CD4-positive, alpha-beta T cell treated with Interleukin-2 at 100 ng/mL for 4 hours (primary cell): ENCODE data around the gene DCP1A.
A peak's percentile ranks its signal among the peaks of the same experiment; 100 is the strongest.
"Not testable (repeated sequence)": the region's sequence is repeated elsewhere in the genome, so short reads cannot be mapped to it uniquely, and the experiment has no call there.

Experiments
- DNase-seq: peaks from one replicate; pipeline ENCODE4 v3.0.0-alpha.2; 2020; ENCODE audit warnings: low spot score

DCP1A gene

DNA sequence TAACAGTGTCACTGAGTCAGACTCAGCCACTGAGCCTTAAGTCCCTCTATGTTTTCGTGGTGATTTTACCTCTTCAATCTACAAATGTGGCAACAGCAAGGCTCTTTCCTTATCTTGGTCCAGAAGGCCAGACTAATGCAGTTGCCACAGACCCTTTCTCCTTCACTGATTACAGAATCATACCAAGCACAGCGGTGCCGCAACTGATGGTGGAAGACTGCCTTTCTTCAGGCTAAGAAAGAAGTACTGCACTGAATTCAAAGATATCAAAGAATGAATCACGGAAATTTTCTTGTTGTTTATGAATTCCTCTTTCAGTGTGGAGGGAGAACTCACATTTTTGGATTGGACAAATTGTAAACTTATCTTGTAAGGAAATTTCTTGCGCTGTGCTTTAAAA lies 18.6 kb downstream of the DCP1A start:
- DNase-seq, result no peak

DNA sequence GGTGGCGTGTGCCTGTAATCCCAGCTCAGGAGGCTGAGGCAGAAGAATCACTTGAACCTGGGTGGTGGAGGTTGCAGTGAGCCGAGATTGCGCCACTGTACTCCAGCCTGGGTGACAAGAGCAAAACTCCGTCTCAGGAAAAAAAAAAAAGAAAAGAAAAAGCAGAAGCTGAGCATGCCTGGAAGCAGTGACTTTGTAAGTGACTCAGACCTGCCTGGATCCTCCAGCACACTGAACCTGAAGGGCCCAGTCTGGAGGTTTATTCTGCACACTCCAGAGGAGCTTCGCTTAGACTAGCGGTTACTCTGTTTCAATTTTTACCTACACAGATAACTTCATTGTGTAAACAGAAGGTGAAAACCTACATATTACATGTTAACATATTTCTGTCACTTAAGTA lies 19.4 kb downstream of the DCP1A start:
- DNase-seq, result not testable (repeated sequence)

DNA sequence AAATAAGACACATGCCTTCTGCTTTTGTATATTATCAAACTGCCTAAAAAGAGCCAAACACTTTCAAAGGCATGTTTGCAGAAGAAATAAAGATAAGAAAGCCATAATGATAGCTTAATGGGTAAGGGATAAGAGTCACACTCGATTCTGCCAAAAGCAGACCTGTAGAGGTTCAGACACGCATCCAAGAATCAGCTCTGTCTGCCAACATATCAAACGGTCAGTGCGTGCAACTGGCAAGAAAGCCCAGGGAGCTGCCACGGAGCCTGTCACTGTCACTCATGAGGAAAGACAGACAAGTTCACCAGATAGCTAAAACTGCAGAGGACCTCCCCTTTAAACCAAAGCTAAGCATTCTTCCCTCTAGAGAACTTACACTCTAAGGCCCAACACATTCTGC lies 23.2 kb downstream of the DCP1A start:
- DNase-seq, result no peak

DNA sequence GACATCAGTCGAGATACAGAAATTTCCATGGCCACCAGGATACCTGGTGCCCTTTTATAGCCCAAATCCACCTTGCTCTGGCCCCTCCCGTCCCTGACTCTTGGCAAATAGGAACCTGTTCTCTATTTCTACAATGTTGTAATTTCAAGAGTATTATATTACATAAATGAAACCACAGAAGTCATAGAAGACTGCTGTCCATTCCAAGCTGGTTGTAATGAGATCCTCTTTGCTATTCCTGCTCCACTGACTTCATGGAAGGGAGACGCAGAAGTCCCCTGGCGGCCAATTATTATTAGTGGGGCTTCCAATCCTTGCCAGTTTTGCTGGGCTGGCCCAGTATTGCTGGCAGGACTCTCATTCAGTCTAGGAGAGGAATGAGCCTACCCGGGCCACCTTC lies 26.6 kb downstream of the DCP1A start:
- no peak for DNase-seq

DNA sequence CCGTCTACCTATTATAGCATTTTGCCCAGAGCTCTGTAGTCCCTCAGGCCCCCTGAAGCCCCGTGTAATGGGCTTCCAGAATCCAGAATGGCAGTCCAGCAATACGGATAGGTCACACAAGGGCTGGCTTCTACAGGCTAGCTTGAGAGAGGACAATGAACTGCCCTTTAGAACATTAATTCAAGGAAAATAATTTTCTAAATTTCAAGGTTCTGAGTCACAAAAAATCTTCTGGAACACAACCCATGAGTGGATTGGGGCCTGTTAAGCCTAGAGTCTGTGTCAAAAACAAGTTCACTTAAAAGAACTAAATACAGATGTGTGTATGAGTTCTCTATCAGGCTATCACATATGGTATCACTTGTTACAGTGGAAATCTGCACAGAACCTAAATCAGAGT lies 28.8 kb downstream of the DCP1A start:
- no peak for DNase-seq

DNA sequence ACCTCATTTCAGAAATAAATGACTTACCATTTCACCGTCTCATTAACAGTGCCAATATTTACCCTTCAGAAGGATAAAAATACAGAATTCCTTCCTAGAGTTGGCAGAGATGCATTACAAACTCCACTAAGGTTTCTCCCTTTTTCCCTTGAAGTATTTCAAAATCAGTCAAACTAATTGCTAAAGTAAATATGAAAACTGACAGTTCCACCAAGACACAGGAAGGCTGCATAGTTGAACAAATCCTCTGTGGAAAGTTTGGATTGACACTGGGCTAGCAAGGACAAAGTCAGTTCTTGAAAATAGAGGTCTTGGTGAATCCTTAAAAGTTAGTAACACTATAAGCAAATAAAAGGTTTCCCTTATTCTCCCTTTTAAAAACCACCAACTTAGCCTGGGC lies 34.5 kb downstream of the DCP1A start:
- DNase-seq, result no peak

DNA sequence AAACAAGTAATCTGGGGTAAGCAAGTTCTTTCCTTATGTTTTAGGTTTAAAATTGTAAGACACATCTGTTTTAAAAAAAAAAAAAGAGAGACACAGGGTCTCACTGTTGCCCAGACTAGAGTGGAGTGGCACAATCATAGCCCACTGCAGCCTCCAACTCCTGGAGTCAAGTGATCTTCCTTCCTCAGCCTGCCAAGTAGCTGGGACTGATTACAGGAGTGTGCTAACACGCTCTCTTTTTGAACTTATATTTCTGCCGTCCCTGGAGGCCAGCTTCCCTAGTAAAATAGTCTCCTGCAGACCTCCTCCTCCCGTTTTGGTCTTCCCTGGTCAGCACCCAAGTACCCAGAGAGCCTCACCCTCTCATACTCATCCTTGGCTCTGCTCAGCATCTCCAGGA lies 35.5 kb downstream of the DCP1A start:
- DNase-seq, result no peak

DNA sequence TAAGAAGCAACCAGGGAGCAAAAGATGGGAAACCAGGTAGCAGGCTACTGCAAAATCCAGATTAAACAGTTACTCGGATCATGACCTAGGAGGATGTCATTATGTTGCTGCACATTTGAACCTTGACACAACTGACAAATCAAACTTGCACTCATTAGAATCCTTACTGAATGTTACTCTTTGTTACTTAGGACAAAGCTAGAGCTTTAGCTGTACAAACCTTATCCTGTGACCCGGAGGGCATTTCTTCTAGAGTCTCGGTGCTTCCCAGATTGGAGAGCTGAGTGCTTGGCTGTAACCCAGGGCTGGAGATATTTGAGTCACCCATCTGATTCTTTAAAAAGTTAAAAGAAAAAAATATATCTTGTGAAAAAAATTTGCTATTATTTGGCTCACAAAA lies 43.4 kb downstream of the DCP1A start:
- no peak for DNase-seq

DNA sequence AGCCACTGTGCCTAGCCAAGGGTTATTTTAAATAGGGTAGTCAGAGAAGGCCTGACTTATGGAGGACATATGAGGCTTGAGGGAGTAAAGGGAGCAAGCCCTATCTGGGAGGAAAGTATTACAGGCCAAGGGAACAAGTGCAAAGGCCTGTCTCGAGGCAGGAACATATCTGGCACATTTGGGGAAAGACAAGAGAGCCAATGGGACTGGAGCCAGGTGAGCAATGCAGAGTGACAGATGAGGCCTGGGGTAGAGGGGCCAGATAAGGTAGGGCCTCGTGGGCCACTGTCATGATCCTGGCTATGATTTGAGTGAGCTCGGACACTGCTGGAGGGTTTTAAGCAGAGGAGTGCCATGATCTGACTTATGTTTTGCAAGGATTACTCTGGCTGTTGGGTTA lies 43.8 kb downstream of the DCP1A start:
- DNase-seq, result no peak

DNA sequence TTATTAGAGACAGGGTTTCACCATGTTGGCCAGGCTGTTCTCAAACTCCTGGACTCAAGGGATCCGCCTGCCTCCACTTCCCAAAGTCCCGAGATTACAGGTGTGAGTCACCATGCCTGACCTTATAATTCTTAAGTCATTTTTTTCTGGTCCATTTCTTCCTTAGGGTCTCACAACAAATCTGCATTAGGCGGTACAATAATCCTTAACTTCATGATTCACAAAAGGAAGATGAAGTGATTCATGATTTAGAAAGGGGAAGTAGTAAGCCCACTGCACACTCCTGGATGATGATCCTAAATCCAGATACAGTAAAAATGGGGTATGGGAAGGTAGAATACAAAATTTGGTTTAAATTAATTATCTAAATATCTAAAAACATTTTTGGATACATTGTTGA lies 46.5 kb downstream of the DCP1A start:
- no peak for DNase-seq

DNA sequence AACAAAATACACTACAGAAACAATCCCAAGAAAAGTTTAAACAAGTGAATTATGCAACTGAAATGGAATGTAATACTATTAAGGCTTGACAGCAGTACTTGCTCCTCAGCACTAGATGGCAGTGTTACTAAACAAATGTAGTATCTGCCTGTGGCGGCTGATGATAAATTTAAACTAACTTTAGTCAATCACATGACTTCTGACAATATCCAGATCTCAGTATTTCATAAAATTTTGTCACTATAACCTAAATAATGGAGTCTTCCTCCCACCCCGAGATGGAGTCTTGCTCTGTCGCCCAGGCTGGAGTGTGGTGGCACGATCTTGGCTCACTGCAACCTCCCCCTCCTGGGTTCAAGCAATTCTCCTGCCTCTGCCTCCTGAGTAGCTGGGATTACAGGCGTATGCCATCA lies 47.7 kb downstream of the DCP1A start:
- DNase-seq, result peak; percentile 59

DNA sequence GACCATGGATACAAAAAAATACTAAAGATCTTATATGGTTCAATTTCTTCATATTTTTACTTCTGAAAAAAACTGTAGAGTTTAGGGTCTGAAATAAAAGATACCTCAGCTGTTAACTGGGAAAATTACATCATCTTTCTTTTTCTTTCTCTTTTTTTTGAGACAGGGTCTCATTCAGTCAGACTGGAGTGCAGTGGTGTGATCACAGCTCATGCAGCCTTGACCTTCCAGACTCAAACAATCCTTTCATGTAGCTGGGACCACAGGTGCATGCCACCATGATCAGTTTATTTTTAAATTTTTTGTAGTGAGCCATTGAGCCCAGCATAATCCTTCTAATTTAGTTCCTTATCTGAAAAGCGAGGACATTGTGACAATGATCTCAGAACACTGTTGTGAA lies 51.9 kb downstream of the DCP1A start:
- no peak for DNase-seq

DNA sequence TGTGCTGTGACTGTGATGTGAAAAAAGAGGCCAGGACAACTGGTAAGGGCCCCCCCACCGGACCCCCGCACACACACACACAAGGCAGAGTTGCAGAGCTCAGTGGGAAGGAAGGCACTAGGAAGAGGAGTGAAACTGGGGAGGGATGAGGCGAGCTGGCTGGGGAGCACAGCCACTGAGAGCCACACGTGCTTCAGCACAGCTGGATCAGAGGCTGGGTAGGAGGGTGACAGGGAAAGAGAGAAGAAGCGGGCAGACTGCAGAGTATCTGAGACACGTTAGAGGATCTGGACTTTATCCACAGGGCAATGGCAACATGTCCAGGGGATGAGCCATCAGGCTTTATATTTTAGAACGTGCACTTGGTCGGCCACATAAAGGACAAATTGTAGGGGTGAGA lies 53.5 kb downstream of the DCP1A start:
- DNase-seq, result no peak

DNA sequence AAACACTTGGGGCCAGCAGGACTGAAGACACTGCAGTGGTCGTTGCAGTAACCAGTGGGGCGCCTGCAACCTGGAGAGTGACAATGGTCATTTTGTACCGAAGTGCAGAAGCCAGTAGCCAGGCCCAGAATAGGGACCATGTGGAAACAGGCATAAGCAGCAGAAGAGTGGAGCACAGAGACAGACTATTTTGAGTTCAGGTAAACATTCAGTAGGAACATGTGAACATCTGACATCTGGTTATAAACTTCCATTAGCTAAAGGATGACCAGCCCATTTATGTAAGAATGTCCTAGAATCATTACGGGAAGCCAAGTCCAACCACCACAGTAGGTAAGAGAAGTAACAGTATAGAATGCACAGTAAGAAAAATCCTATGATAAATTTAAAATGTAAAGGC lies 59.1 kb downstream of the DCP1A start:
- DNase-seq, result no peak

DNA sequence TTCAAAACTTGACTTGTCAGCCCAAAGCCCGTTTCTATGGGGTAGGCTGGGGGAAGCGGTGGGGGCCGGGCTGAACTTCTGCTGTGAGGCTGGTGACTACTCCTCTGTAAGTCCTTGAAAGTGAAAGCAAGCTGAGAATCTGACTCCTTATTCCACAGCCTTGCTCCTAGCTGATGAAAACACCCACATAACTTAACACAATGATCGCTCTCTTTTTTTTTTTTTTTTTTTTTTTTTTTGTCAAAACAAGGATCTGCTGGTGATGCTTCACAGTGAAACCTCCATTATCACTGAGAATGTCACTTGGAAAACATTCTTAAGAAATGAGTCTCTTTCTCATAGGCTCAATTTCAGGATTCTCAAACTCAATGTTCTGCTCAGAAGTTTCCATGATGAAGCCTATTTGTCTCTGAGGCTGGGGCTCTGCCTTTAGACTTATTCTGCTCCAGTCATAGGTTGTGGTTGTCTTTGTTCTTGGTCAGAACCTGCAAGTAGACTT lies 60.2 kb downstream of the DCP1A start:
- DNase-seq, result no peak

DNA sequence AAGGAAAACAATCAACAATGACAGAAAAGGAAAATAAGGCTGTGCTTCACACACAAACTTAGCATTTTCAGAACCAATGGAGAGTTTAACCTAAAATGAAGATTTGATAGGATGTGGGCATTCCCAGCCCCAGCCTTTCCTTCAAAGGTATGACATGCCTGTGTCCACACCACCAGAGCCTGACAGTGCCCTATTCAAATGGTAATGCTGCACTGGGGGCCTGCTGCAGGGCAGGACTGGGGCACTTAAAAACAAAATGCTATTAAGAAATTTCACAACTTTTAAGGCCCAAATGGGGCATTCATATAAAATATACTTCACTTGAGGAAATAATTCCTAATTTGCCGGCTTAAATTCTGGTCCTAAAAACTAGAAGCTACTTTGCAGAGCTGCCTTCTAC lies 60.6 kb downstream of the DCP1A start:
- no peak for DNase-seq

DNA sequence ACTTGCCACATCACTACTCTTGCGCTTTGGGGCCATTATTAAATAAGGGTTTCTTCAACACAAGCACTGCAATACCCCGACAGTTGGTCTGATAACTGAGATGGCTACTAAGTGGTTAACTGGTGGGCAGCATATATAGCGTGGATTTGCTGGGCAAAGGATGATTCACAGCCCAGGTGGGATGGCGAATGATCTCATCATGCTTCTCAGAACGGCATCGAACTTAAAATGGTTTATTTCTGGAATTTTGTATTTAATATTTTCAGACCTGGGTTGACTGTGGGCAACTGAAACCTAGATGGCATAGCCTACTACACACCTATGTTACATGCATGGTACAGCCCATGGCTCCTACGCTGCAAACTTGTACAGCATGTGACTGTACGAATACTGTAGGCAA lies 64.8 kb downstream of the DCP1A start:
- no peak for DNase-seq

DNA sequence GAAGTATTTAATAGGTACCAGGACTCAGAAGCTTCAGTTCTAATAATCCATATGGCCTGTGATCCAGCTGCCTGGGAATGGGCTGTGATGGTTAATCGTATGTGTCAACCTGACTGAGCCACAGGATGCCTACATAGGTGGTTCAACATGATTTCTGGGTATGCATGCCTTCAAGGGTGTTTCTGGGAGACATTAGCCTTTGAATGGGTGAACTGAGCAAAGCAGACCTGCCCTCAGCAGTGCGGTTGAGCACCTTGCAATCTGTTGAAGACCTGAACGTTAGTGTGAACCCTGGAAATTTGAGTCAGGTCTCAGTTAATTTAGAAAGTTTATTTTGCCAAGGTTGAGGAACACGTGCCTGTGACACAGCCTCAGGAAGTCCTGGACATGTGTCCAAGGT lies 68.7 kb downstream of the DCP1A start:
- no peak for DNase-seq

DNA sequence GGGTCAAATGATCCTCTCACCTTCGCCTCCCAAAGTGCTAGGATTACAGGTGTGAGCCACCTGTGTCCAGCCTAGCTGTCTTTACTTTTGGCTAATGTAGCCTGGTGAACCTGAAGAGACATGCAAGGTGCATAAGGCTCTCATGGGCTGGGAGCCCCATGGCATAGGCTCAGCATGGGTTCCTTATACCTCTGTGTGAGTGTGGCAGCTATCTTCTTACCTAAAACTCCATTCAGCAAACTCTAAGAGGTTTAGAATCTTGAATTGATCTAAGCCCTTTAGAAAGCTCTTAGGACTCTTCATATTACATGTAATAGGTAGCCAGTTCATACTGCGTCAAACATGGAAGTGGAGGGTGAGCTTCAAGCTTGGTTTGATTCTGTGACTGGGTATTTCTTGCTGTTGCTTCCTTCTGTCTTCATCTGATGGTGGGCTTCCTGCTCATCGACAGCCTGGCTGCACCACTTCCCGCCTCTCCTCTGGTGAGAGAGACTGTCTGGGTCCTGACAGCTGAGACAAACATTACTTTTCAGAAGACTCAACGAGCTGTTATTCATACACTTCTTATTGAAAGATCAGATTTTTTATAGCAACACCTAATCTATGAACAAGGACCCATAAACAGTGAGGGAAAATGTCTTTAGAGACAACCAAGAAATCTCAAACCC lies 72.3 kb downstream of the DCP1A start:
- no peak for DNase-seq

DNA sequence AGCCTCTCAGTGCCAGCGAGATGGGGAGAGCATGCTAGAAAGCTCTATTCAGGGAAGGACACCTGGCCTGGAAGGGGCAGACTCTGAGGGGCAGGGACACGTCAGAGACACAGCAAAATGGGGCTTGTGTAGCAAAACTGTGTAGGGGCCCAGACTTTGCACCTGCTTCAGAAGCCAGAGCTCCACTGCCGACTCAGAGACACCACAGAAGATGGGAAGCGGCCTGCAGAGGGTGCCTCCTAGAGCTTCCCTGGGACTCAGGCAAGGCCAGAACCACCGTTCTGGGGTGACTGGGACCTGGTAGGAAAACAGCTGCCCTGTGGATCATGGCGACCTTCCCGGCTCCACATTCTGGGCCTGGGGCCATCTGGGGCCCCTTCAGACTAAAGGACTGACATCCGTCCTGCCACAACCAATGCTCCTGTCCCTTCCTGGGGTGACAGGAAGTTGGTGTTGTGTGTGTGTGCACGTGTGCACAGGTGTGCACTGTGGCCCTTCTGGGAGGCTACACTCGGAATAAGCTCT lies 74.1 kb downstream of the DCP1A start:
- no peak for DNase-seq

DNA sequence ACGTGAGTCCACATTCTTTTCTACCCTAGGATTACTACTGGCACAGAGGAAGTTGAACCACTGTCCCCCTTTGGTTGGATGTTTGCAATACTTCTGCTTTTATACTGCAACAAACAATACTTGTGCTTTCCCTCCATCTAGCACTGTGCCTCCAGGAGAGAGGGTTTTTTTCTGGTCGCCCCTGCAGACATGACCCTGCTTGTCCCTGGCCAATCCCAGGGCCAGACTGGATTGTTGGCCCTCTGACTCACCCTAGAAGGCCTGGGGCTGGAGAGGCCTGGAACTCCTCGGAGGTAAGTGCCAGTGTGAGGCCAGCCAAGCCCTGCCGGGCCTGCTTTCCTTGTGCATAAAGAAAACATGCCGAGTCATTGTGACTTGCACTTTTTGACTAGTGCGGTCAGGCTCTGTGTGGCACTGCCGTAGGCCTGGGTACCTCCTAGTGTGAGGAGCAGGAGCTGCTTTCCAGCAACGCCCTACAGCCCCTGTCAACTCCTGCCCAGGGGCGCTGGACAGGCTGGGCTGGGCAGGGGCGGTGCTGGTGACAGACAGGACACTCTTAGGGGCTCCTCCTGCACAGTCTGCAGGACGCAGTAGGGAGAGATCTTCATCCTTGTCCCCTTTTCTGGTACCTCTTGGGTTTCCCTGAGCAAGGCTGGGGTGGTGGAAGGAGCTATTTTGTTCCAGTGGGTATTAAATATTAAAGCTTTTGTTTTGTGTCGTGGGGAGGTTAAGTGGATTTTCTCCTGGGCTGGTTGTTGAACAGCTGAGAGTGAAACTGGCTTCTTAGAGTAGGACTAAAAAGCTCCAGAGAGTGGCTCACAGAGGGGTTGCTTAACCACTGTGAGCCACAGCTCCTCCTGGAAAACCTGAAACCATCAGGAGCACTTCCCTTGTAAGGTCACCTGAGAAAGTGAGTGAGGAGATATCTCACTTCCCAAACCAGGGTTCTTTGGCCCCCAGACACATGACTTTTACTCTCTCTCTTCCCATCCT lies 77.2 kb downstream of the DCP1A start:
- DNase-seq, result peak; percentile 6

DNA sequence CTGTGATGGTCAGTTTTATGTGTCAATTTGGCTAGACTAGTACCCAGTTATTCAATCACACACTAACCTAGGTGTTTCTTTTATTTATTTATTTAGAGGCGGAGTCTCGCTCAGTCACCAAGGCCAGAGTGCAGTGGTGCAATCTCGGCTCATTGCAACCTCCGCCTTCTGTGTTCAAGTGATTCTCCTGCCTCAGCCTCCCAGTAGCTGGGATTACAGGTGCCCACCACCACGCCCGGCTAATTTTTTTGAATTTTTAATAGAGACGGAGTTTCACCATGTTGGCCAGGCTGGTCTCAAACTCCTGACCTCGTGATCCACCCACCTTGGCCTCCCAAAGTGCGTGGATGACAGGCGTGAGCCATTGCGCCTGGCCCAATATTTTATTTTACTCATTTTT lies 78.2 kb downstream of the DCP1A start:
- DNase-seq, result not testable (repeated sequence)

DNA sequence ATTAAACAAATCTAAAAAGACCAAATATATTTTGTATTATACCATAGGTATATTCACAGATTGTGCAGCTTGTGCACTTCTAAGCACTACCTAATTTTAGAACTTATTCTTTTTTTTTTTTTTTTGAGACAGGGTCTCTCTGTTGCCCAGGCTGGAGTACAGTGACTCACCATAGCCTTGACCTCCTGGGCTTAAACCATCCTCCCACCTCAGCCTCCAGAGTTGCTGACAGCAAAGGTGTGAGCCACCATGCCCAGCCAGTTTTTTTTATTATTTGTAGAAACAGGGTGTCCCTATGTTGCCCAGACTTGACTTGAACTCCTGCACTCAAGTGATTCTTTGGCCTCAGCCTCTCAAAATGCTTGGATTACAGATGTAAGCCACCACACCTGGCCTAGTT lies 79.6 kb downstream of the DCP1A start:
- no peak for DNase-seq
